HL-60/S4 (cell line): Measurements from ENCODE around the gene CMIP.
"Not testable (repeated sequence)": the region's sequence is repeated elsewhere in the genome, so short reads cannot be mapped to it uniquely, and the experiment has no call there.

ENCODE experiments used
- in situ Hi-C: fragments of 300-500 bp; cut with MboI; formaldehyde crosslinking; loops from 2 replicates; pipeline ENCODE4 v1.14.3; 2022; ENCODE audit warnings: low sequenced_read_pairs

The CMIP gene

DNA sequence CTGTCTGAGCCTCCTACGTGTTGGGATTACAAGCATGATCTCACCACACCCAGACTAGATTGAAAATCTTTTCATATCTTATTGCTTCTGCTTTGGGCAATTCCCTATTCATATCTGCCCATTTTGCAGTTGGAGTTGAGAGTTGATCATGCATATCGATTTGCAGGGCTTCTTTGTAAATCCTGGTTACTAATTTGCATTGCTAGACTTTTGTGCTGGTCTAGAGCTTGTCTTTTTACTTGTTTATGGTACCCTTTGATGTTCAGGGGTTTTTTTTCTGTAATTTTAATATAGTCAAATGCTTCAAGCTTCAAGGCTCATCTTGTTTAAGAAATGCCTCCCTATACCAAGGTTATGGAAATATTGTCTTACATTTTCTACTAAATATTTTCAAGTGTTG, 23.5 kb upstream of the CMIP start:
- in situ Hi-C loops, result no loop called here

DNA sequence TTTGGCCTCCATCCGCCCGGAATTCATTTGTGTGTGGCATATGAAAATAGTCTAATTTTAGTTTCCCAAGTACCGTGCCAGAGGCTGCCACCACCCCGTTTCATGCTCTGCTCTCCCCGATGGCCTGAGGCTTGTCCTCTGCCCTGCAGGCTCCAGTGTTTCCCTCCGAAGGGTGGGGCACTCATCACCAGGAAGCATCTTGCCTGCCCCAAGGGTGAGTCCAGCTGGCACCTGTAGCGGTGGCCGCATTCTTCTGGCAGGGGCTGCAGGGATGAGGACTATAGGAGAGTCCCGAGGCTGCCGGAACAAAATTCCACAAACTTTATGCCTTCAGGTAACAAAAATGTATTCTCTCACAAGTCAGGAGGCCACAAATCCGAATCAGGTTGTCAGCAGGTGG, 23.1 kb upstream of the CMIP start:
- in situ Hi-C loops, result no loop called here

DNA sequence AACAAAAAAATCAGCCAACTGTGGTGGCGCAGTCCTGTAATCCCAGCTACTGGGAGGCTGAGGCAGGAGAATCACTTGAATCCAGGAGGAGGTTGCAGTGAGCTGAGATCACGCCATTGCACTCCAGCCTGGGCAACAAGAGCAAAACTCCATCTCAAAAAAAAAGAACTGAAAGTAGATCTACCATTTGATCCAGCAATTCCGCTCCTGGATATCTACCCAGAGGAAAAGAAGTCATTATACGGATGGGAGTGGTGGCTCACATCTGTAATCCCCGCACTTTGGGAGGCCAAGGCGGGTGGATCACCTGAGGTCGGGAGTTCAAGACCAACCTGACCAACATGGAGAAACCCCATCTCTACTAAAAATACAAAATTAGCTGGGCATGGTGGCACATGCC, 22.5 kb upstream of the CMIP start:
- in situ Hi-C loops, result not testable (repeated sequence)

DNA sequence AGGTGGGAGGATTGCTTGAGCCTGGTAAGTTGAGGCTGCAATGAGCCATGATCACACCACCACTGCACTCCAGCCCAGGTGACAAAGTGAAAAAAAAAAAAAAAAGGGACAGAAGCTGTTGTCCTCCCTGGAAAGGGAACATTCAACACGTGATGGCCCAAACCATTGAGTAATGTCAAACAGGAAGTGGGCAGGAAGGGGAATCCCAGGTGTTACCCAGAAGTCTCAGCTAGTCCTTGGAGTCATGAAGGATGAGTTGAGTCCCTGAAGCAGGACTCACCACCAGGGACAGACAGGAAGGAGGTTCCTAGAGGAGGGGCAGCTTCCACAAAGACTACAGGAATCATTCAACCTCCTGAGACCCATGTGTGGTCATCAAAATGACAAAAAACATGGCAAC, 19.8 kb upstream of the CMIP start:
- in situ Hi-C loops, result no loop called here

DNA sequence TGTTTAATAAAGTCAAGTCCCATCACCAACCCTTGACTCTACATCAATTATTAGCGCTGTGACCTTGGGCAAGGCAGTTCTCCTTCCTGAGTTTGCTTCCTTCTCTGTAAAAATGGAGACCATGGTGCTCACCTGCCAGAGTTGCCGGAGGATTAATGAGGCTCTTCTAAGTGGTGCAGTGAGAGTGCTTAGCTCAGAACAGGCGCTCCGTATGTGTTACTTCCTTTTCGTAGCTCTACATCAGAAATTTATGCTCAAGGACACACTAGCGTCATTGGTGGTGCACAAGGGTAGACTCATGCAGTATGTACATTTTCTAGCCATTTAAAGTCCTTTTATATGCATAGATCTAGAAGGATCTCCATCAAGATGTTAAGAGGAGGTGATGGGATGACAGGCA, 17.4 kb upstream of the CMIP start:
- in situ Hi-C loops, result no loop called here

DNA sequence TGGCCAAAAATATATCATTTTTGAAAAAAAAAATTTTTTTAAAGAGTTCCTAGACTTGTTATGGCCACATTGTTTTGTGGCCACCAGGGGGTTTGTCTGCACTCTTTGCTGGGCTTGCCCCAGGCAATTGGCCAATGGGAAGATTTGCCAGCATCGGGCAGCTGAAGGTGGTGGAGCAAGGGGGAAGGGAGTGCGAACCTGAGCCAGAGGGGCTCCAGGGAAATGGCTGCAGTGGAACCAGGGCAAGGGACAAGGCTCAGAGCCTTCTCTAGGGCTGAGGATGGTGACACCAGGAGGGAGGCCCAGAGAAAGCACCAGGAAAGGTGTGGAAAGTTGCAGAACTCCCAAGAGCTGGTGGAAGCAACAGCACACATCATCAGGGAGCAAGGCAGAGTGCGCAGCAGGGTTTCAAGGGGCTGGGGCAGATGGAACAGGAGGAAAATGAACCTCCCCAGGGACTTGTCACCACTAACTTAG, 15.5 kb upstream of the CMIP start:
- in situ Hi-C loops, result no loop called here

DNA sequence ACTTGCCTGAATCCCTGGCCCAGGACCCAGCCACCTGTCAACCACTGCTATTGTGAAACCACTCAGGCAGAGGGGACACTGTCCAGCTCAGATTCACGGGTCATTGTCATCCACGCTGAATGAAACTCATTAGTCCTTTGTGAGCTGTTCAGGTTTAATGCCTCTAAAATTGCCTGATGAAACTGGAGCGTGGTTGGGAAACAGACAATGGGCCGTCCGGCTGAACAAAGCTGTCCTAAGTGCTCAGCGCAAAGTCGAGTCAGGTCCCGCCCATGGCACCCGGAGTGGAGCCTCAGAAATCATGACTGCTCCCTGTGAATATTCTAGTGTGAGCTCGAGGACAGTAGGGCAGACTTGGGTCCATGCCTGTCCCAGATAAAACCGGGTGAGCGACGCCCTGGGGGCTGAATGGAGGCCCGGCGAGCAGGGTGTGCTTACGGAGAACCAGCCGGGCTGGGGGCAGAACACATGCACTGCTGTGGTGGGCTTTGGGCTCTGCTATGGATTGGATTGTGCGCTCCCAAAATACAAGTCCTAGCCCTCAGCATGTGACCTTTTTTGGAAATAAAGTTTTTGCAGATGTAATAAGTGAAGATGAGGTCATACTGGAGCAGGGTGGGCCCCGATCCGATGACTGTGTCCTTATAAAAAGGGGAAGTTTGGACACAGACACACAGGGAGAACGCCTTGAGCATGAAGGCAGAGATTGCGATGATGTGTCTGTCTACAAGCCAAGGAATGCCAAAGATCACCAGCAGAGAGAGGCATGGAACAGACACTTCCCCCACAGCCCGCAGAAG, 12.9 kb upstream of the CMIP start:
- in situ Hi-C loops, result no loop called here

DNA sequence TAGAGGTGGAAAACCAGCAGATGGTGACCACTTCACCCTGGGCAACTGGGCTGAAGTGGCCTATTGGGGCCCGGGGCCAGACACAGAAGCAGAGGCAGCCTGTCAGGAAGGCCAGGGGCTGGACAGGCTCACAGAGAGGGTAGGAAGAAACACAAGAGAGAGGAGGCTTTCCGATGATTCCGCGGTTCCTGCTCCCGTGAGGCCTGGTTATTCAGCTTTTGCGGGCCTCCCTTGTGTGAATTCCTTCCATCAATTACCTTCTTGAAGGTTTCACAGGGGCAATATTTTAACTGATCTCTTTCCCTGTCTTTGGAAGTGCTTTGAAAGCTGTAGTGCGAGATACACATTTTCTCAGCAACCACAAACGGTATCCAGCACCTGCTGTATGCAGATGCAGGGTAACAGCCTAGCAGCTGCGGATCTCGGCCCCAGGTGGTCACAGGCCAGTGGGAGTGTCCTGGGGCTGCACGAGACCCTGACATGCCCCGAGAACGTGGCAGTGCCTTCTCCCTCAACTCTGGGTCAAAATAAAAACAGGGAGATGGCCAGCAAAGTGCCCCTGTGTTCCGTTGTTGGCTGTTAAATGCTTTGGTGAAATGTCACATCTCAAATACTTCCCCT, 11.6 kb upstream of the CMIP start:
- in situ Hi-C loops, result no loop called here

DNA sequence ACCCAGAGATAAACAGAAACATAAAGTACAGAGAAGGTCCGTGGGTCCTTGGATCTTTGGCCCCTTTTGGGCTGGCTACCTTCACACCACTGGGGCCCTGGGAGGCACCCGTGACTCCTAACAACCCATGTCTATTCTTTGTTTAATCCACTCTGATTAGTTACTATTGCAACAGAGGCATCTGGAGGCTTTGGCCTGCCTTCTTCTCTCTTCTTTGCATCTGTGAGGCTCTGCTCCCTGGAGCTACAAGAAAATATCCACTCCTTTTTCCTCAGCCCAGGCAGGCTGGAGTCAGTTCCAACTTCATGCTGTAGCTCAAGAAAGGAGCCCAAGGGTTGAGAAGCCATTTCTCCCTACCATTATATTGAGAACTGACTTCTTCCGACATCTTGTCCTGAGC, 9.5 kb upstream of the CMIP start:
- in situ Hi-C loops, result no loop called here

DNA sequence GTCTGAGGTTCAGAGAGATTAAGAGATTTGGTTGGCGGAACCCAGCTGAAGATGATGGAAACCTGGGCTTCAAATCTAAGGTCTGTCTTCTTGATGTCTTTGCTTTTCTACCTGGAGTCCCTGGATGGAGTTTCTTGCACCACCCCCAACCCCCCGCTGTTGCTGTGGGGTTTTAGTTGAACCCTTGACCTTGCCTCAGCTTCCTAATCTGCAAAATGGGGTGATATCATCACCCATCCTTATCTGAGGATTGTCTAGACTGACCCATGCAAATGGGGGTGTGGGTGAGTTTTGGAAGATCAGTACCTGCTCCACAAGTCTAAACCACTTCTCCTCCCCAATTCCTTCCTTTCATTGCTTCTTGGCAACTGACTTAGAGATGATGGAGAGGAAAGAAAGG, 9.0 kb upstream of the CMIP start:
- in situ Hi-C loops, result no loop called here

DNA sequence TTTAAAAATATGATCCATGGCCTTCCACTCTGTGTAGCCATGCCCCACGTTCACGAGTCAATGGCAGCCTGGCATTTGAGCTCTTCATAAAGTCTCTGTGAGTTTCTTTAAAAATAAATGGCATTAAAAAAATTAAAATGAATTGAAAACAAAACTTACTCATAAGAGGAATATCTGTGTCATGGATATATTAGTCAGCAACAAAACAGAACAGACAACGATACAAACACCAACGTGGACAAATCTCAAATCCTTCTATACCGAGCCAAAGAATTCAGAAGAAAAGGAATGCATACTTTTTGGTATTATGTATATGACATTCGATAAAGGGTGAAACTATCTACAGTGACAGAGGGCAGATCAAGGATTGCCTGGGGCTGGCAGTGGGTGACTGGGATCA, 8.2 kb upstream of the CMIP start:
- in situ Hi-C loops, result no loop called here

DNA sequence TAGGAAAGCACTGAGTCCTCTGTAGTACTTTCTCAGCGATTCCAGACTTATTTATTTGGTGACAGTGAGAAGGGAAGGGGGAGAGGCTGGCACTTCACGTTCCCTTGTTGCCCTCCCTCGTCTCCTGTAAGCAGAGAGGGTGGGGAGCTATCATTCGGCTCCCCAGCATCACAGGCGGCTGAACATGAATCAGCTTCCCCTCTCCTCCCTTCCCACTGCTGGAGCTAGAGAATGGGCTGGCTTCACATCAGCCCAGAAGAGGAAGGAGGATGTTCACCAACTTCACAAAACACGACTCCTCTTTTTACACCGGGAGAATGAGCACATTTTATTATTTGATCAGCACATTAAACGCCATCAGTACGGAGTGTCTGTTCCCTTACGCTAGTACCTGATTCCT, 6.7 kb upstream of the CMIP start:
- in situ Hi-C loops, result no loop called here

DNA sequence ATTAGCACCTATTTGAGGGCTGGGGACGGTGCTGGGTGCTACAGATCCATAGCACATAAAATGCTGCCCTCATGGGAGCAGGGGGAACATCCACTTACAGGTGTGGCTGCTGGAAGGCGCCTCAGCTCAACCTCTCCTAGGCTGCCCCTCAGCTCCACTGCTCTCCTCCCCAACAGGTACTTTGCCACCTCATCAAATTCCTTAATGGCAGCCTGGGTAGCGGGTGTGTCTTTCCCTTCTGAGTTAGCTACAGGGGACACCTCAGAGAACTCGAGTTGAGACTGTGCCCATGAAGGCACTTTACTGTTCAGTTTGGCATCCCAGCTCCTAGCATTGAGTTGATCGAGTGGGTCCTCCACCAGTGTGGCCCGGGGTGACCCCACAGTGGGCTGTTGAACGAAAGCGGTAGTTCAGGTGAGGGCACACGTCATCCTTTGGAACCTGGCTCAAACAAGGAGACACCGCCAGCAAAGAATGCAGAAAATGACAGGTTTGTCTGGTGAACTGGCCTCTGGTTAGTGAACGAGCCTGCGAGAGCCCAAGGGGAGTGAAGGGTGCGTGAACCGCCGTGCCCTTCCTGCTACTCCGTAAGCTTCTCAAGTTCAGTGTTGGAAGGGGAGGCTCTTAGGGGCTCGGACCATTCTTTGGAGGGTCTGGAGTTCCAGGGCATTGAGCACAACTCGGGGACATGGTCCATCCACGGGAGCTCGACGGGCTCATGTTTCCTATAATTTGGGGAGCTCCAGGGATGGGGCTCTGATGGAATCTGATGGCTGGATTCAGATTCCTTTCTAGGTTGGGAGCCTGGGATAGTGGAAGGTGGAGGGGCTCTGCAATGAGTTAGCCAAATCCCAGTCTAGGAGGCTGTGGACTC, 3.5 kb upstream of the CMIP start:
- in situ Hi-C loops, result no loop called here

DNA sequence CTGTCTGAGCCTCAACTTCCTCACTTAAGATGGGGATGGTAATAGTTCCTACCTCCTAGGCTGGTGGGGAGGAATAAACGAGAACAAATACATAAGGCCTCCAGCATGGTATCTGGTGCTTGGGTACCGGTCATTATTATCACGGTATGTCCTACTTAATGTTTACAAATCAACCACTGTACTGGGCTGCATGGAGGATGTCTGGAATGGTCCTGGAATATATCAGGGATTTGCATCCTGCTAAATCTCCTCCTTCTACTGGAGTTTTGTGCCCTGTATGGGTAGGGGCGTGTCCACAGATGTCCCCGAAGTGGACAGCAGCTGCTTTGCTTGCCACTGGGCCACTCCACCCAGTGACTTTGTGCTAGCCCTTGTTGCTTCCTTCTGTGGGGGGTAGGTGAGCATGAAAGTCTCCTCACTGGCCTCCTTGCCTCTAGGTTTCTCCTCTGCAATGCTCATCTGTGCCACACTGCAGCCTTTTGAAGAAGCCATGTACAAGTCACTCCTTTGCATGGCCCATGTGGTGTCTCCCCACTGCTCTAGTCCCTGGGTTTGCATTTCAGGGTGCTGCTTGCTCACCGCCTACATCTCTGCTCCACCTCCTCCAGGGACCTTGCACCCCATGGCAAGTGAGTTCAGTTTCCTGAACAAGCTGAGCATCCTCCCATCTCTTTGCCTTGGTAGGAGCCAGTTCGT, 2.2 kb upstream of the CMIP start:
- in situ Hi-C loops, result no loop called here

DNA sequence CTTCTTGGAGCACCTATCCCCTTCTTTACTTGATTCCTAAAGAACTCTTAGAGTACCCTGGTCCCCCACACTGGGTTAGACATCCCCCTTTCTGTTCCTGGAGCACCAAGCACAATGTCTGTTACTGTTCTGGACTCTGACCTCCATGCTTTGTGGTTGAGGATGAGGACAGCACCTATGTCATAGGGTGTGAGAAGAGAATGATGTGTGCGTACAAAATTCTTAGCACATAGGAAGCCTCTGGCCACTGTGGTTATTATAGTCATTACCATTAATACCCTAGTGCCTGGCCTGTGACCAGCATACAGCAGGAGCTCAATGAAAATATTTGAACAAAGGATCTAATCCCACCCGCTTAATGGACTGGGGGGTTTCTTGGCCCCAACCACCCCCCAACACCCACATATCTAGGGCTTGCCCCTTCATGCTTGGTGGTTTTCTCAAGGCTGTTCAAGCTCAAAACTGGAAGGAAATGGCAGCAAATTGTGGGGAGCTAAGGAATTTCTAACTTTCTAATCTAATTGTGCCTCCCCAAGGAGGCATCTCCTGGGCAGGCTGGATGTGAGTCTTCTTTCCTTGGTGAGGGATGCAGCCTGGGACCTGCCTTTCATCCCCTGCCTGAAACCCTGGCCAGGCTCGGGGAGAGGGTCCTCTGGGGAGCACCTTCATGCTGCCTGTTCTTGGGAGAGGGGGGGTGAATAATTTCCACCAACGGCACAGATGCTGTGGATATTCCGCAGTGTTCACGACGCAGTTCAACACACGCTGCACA, 1.5 kb upstream of the CMIP start:
- in situ Hi-C loops, result no loop called here

DNA sequence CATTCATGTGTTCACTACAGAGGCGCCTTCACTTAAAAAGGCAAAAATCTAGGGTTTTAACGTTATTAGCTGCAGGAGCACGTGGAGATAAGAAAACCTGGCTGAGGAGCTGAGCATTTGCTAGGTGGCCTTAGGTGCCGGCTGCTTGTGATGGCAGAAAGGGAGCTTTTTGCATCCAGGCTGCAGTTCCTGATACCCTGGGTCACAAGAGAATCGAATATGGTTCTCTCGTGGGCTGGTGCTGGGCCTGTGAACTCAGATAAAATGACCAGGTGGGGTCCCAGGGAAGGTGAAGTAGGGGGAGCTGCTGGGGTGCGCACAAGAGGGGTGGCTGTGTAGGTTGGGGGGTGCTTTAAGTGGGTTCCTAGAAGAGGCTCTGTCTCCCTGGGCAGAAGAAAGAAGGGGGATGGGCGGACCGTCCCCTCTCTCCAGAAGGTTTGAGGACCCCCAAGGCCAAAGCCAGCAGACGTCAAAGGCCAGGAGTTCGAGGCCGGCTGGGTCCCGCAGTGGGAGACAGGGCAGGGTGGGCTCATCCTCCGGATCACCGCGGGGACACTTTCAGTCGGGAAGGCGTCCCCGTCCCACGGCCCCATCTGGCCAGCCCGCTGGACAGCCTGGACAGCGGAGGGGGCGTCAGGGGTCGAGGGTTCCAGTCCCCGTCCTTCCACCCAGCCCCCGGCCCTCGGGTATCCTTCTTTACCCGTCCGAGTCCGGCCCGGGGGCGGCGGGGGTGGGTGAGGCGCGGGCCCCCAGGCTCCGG, 740 bp upstream of the CMIP start:
- in situ Hi-C loops, result no loop called here

DNA sequence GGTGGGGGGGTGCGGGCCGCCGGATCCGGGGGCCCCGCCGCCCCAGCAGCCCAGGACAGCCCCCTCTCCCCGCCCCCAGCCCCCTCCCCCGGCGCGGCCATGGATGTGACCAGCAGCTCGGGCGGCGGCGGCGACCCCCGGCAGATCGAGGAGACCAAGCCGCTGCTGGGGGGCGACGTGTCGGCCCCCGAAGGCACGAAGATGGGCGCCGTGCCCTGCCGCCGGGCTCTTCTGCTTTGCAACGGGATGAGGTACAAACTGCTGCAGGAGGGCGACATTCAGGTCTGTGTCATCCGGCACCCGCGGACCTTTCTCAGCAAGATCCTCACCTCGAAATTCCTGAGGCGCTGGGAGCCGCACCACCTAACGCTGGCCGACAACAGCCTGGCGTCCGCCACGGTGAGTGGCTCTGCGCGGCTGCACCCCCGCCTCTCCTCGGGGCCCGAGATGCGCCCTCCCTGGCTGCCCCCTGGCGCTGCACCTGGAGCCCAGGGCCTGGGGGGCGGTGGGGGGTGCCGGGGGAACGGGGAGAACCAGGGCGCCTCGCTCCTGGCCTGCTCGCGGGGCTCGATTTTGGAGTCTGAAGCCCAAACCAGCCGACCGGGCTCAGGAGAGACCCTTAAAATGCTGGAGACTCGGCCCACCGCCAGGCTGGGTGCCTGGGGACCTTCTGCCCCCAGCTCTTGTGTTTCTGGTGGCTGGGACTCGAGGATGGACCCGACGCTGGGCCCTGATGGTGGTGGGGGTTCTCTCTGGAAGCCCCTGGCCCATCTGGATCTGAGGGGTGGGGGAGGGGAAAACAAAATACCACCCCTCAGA, 744 bp downstream of the CMIP start:
- in situ Hi-C loops, result no loop called here

DNA sequence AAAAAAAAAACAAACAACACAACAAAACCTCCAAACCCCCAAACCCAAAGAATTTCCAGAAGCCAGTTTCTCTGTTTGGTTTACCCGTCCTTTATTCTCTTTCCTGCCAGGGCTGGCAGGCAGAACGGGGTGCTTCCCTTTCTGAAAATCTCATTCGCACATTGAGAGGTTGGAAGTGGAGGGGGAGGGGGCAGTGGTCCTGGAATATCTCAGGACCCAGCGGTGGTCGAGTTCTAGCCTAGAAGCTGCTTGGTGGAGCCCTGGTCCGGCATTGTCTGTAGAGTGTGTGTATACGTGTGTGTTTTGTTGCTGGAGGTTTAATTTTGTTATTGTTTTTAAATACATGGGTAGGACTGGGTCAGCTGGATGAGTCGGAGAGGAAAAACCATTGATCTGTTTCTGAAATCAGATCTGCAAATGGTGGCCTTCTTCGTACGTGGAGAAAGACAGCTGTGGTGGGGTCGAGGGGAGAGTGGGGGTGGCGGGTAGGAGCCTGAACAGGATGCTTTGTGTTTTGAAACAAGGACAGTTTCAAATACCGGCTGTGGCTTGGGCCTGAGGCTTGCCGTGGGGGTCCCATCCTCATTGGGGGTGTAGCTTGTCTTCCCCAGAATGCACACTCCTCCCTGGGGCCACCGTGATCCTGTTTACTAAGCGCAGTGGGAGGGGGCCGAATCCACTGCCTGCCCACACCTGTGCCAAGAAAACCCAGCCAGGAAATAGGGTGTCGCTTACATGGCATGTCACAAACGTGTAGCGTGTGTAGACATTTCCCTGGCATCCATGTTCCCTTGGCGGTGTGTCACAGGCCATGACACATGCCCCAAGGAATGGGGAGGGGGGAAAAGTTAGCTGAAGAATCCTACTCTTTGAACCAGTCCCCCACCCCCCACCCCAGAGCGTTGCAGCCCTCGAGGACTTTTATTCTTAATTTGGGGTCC, 1.6 kb downstream of the CMIP start:
- in situ Hi-C loops, result no loop called here
